ENCODE data around the gene ACP7.

Gene ACP7

GRCh38 chr19:39155741-39156140 lies 71.6 kb downstream of the ACP7 start:
- no peak for TF ChIP-seq EZH2 (IDR thresholded peaks at IDR 0.05; ENCODE audit: borderline replicate concordance, low read depth, low read length, severe bottlenecking)
- TF ChIP-seq, protein P1, sequence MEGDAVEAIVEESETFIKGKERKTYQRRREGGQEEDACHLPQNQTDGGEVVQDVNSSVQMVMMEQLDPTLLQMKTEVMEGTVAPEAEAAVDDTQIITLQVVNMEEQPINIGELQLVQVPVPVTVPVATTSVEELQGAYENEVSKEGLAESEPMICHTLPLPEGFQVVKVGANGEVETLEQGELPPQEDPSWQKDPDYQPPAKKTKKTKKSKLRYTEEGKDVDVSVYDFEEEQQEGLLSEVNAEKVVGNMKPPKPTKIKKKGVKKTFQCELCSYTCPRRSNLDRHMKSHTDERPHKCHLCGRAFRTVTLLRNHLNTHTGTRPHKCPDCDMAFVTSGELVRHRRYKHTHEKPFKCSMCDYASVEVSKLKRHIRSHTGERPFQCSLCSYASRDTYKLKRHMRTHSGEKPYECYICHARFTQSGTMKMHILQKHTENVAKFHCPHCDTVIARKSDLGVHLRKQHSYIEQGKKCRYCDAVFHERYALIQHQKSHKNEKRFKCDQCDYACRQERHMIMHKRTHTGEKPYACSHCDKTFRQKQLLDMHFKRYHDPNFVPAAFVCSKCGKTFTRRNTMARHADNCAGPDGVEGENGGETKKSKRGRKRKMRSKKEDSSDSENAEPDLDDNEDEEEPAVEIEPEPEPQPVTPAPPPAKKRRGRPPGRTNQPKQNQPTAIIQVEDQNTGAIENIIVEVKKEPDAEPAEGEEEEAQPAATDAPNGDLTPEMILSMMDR (IDR thresholded peaks at IDR 0.05; ENCODE audit: borderline replicate concordance, extremely low read depth, low read length, poor library complexity, severe bottlenecking) = no peak
- H3K27ac ChIP-seq (ENCODE audit: low read length) = no peak overlapping the region
- no peak overlapping the region for H3K4me3 ChIP-seq (ENCODE audit: low read depth in 1 of 2, low read length in 2 of 2)
- H3K4me2 ChIP-seq (ENCODE audit: insufficient read depth, low read length) = no peak overlapping the region
- H2AFZ ChIP-seq (ENCODE audit: low read depth, low read length) = no peak overlapping the region
- peaks cover 73% of the 10 kb centered on the region for H3K79me2 ChIP-seq (ENCODE audit: insufficient read depth, low read length)
- no peak overlapping the region for H3K9ac ChIP-seq (ENCODE audit: low read depth, low read length)
- peaks cover 12% of the 10 kb centered on the region; the same call in 1 of the 2 replicates for H3K36me3 ChIP-seq (ENCODE audit: insufficient read depth, low read length)
- ATAC-seq (ENCODE audit: insufficient read depth, low read depth) (no peak), DNase-seq (no peak)
- no peaks in the 10 kb centered on the region for H3K27me3 ChIP-seq (ENCODE audit: insufficient read depth, low read length, poor library complexity)
- no peaks in the 10 kb centered on the region for H3K9me3 ChIP-seq (ENCODE audit: insufficient read depth, low read length, severe bottlenecking)
- H3K4me1 ChIP-seq (ENCODE audit: insufficient read depth, low read length) = no peaks in the 10 kb centered on the region
- H4K20me1 ChIP-seq (ENCODE audit: insufficient read depth, low read length) = peaks cover 88% of the 10 kb centered on the region

- no peak overlapping the region for H3K4me2 ChIP-seq (ENCODE audit: insufficient read depth, low read length)
- H3K79me2 ChIP-seq (ENCODE audit: insufficient read depth, low read length) = peaks cover 73% of the 10 kb centered on the region
- no peak overlapping the region for H3K9ac ChIP-seq (ENCODE audit: low read depth, low read length)
- H3K27me3 ChIP-seq (ENCODE audit: insufficient read depth, low read length, poor library complexity) = no peaks in the 10 kb centered on the region
- no peaks in the 10 kb centered on the region for H3K9me3 ChIP-seq (ENCODE audit: insufficient read depth, low read length, severe bottlenecking)
- H3K4me3 ChIP-seq (ENCODE audit: low read depth in 1 of 2, low read length in 2 of 2) = no peak overlapping the region
- ATAC-seq (ENCODE audit: insufficient read depth, low read depth) = 0 out of 3 replicates have a peak, but pooled peaks have one; percentile 16
- no peak for TF ChIP-seq EZH2 (IDR thresholded peaks at IDR 0.05; ENCODE audit: borderline replicate concordance, low read depth, low read length, severe bottlenecking)
- TF ChIP-seq, protein P1 (IDR thresholded peaks at IDR 0.05; ENCODE audit: borderline replicate concordance, extremely low read depth, low read length, poor library complexity, severe bottlenecking) = no peak
- H3K36me3 ChIP-seq (ENCODE audit: insufficient read depth, low read length) = peaks cover 9% of the 10 kb centered on the region; the same call in 1 of the 2 replicates
- no peaks in the 10 kb centered on the region for H3K4me1 ChIP-seq (ENCODE audit: insufficient read depth, low read length)
- DNase-seq = no peak
- no peak overlapping the region for H2AFZ ChIP-seq (ENCODE audit: low read depth, low read length)
- peaks cover 87% of the 10 kb centered on the region for H4K20me1 ChIP-seq (ENCODE audit: insufficient read depth, low read length)
- H3K27ac ChIP-seq (ENCODE audit: low read length) = peak overlapping the region; percentile 49; the same call in 1 of the 2 replicates
Observed at GRCh38 chr19:39156326-39157230, 72.4 kb downstream of the ACP7 start.

GRCh38 chr19:39157275-39157996 lies 73.3 kb downstream of the ACP7 start:
- Histone ChIP-seq H3K27ac (ENCODE audit: low read length) (no peak overlapping the region), H3K4me3 (ENCODE audit: low read depth in 1 of 2, low read length in 2 of 2) (no peak overlapping the region), H3K9ac (ENCODE audit: low read depth, low read length) (no peak overlapping the region), H3K9me3 (ENCODE audit: insufficient read depth, low read length, severe bottlenecking) (no peaks in the 10 kb centered on the region), H3K4me2 (ENCODE audit: insufficient read depth, low read length) (no peak overlapping the region), H3K4me1 (ENCODE audit: insufficient read depth, low read length) (no peaks in the 10 kb centered on the region), H3K79me2 (ENCODE audit: insufficient read depth, low read length) (peaks cover 75% of the 10 kb centered on the region), H2AFZ (ENCODE audit: low read depth, low read length) (no peak overlapping the region), H3K36me3 (ENCODE audit: insufficient read depth, low read length) (peaks cover 9% of the 10 kb centered on the region; the same call in 1 of the 2 replicates), H3K27me3 (ENCODE audit: insufficient read depth, low read length, poor library complexity) (no peaks in the 10 kb centered on the region), H4K20me1 (ENCODE audit: insufficient read depth, low read length) (peaks cover 86% of the 10 kb centered on the region)
- no peak for ATAC-seq (ENCODE audit: insufficient read depth, low read depth)
- no peak for DNase-seq
- TF ChIP-seq, protein P1 (IDR thresholded peaks at IDR 0.05; ENCODE audit: borderline replicate concordance, extremely low read depth, low read length, poor library complexity, severe bottlenecking) = no peak
- no peak for TF ChIP-seq EZH2 (IDR thresholded peaks at IDR 0.05; ENCODE audit: borderline replicate concordance, low read depth, low read length, severe bottlenecking)
